Measurements from ENCODE around the gene EXOC4. TPM values are rescaled to one million over a fixed set of nuclear protein-coding genes. Genes with fewer than 3 reads are reported as not detected.

Gene EXOC4
- total RNA-seq, 1 experiment from 2014 or later: 75.8 TPM

DNA sequence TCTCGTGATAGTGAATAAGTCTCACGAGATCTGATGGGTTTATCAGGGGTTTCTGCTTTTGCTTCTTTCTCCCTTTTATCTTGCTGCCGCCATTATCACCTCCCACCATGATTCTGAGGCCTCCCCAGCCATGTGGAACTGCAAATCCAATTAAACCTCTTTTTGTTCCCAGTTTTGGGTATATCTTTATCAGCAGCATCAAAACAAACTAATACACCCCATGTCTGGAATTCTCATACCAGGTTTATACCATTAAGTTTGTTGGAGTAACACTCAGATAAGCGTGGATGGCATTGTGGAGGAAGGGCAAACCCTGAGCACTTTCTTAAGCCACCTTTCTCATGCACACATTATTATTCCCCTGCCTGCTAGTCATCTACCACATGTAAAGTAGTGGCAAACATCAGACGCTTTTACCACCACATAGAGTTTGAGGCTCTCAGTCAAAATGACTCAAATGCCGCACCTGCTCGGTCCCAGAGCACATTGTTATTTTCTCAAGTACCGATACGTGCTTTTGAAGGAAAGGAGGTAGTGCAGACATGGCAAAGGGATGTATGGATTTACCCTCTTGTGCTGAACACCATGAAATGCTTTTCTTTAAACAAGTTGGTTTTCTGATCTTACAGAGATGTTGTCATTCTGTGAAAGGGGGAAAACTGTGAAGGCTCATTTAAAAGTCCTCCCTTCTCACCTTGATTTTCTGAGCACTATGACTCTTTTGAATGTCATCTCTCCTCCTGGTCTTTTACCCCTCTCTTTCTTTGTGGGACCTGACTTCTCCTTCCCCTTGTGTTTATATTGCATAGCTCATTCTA, 429.7 kb downstream of the EXOC4 start:
- WGBS (ENCODE audit: extremely low coverage, insufficient read length, low lambda C conversion rate): no CpG with 5 or more reads among the region's 9 CpGs
- H4K20me1 ChIP-seq (ENCODE audit: control insufficient read depth, insufficient read depth, insufficient read length): no peaks in the 10 kb centered on the region
- no peak overlapping the region; a peak in 2 of 7 replicates for H3K27ac Mint-ChIP-seq
- peaks cover 19 to 27% of the 10 kb centered on the region in 2 experiments for H3K4me1 Mint-ChIP-seq
- H2BK15ac ChIP-seq (ENCODE audit: low read depth, low read length): no peak overlapping the region
- no peaks in the 10 kb centered on the region for H3K27me3 ChIP-seq (ENCODE audit: insufficient read depth, low read length)
- no peak overlapping the region for H3K4me3 Mint-ChIP-seq
- no peak overlapping the region for H2BK12ac ChIP-seq (ENCODE audit: insufficient read length, low read depth, low read length)
- H3K4me1 ChIP-seq (ENCODE audit: insufficient read depth, low read length): no peaks in the 10 kb centered on the region
- no peak for DNase-seq
- H3K79me2 ChIP-seq (ENCODE audit: insufficient read depth, low read length): no peaks in the 10 kb centered on the region
- no peak overlapping the region for H4K8ac ChIP-seq (replicated peaks; ENCODE audit: insufficient read length, low read depth, low read length)
- no peaks in the 10 kb centered on the region for H3K79me1 ChIP-seq (ENCODE audit: insufficient read depth, low read depth, low read length, poor library complexity, severe bottlenecking)
- H3K36me3 Mint-ChIP-seq (ENCODE audit: insufficient read depth in 1 of 3, low read depth in 3 of 3): peaks cover 0 to 2% (median 0%) of the 10 kb centered on the region in 3 experiments; a peak in 2 of 7 replicates
- H2BK20ac ChIP-seq (ENCODE audit: low read depth, low read length, poor library complexity, severe bottlenecking): no peak overlapping the region
- TF ChIP-seq, protein P1, sequence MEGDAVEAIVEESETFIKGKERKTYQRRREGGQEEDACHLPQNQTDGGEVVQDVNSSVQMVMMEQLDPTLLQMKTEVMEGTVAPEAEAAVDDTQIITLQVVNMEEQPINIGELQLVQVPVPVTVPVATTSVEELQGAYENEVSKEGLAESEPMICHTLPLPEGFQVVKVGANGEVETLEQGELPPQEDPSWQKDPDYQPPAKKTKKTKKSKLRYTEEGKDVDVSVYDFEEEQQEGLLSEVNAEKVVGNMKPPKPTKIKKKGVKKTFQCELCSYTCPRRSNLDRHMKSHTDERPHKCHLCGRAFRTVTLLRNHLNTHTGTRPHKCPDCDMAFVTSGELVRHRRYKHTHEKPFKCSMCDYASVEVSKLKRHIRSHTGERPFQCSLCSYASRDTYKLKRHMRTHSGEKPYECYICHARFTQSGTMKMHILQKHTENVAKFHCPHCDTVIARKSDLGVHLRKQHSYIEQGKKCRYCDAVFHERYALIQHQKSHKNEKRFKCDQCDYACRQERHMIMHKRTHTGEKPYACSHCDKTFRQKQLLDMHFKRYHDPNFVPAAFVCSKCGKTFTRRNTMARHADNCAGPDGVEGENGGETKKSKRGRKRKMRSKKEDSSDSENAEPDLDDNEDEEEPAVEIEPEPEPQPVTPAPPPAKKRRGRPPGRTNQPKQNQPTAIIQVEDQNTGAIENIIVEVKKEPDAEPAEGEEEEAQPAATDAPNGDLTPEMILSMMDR (conservative IDR thresholded peaks at IDR 0.05): no peak
- H3K14ac ChIP-seq (ENCODE audit: insufficient read depth, low read length): no peak overlapping the region
- H3K9me3 ChIP-seq (ENCODE audit: control insufficient read depth, low read depth, low read length): no peaks in the 10 kb centered on the region
- H2AFZ ChIP-seq (ENCODE audit: low read length): no peak overlapping the region
- H3K23me2 ChIP-seq (ENCODE audit: insufficient read length, low read depth, low read length, poor library complexity, severe bottlenecking): no peaks in the 10 kb centered on the region
- no peak overlapping the region for H3T11ph ChIP-seq (ENCODE audit: low read length)
- H3K18ac ChIP-seq (ENCODE audit: insufficient read length, low read depth, low read length): no peak overlapping the region
- no peak overlapping the region for H4K91ac ChIP-seq (ENCODE audit: insufficient read length, low read depth, low read length)
- H3K4ac ChIP-seq (ENCODE audit: low read depth, low read length): no peak overlapping the region
- H3K23ac ChIP-seq (ENCODE audit: insufficient read length, low read depth, low read length): no peak overlapping the region
- no peak overlapping the region for H3K27ac ChIP-seq (ENCODE audit: insufficient read length, low read depth, low read length)
- H3K4me2 ChIP-seq (ENCODE audit: insufficient read depth, insufficient read length, low read length): no peak overlapping the region
- H2BK120ac ChIP-seq (ENCODE audit: low read depth, low read length, poor library complexity, severe bottlenecking): no peak overlapping the region
- H3K27me3 Mint-ChIP-seq (ENCODE audit: low read depth): no peaks in the 10 kb centered on the region
- H3K9ac ChIP-seq (ENCODE audit: extremely low read depth, insufficient read length, low read length): no peak overlapping the region
- no peak overlapping the region for H2BK5ac ChIP-seq (ENCODE audit: insufficient read length, low read length)
- no peak overlapping the region for H4K5ac ChIP-seq (ENCODE audit: insufficient read length, low read depth, low read length)
- H2AK5ac ChIP-seq (ENCODE audit: insufficient read length, low read length): no peak overlapping the region
- no peak overlapping the region for H3K56ac ChIP-seq (ENCODE audit: insufficient read length, low read depth, low read length)
- H3K9me3 Mint-ChIP-seq: no peaks in the 10 kb centered on the region
